ENCODE measurements around the gene PPARG. TPM values are rescaled to one million over a fixed set of nuclear protein-coding genes. Genes with fewer than 3 reads are reported as not detected.

The PPARG gene
- total and polyA plus RNA-seq, 2 of the 13 experiments (the other 11 are each of a cell fraction or from before 2014, with no cell fraction given): 13.9 to 58.3 TPM

DNA sequence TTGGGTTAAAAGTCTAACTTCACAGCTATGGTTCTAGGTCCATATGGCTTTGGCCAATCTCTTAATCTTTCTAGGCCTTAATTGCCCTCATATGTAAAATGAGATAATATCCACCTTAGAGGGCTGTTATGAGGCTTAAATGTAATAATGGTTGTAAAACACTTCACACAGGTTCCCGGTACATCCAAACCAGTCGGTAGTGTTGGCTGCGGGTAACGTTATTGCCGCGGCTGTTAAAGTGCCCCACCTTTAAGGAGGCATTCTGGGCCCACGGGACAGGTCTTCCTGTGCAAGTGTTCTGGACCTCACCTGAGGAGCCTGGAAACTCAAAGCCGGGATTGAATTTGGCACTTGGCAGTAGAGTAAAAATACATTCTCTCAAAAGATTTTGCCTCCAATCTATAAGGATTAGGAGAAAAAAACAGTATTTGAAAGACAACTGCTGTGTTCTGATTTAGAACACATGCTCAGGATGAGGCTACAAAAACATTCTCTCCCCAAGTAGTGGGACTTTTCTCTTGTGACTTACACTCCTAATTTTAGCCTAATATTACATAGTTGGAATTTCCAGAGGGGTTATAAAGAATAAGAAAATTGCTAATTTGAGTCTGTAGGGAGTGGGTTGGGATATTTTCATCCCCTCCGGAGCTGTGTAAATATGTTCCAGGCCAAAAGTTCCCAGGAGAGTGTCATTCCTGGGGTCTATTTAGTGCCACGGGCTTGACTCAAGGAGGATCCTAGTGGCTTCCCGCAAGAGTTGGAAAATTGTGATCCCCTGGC, 150.5 kb downstream of the PPARG start (continued):
- TF ChIP-seq, protein P1, sequence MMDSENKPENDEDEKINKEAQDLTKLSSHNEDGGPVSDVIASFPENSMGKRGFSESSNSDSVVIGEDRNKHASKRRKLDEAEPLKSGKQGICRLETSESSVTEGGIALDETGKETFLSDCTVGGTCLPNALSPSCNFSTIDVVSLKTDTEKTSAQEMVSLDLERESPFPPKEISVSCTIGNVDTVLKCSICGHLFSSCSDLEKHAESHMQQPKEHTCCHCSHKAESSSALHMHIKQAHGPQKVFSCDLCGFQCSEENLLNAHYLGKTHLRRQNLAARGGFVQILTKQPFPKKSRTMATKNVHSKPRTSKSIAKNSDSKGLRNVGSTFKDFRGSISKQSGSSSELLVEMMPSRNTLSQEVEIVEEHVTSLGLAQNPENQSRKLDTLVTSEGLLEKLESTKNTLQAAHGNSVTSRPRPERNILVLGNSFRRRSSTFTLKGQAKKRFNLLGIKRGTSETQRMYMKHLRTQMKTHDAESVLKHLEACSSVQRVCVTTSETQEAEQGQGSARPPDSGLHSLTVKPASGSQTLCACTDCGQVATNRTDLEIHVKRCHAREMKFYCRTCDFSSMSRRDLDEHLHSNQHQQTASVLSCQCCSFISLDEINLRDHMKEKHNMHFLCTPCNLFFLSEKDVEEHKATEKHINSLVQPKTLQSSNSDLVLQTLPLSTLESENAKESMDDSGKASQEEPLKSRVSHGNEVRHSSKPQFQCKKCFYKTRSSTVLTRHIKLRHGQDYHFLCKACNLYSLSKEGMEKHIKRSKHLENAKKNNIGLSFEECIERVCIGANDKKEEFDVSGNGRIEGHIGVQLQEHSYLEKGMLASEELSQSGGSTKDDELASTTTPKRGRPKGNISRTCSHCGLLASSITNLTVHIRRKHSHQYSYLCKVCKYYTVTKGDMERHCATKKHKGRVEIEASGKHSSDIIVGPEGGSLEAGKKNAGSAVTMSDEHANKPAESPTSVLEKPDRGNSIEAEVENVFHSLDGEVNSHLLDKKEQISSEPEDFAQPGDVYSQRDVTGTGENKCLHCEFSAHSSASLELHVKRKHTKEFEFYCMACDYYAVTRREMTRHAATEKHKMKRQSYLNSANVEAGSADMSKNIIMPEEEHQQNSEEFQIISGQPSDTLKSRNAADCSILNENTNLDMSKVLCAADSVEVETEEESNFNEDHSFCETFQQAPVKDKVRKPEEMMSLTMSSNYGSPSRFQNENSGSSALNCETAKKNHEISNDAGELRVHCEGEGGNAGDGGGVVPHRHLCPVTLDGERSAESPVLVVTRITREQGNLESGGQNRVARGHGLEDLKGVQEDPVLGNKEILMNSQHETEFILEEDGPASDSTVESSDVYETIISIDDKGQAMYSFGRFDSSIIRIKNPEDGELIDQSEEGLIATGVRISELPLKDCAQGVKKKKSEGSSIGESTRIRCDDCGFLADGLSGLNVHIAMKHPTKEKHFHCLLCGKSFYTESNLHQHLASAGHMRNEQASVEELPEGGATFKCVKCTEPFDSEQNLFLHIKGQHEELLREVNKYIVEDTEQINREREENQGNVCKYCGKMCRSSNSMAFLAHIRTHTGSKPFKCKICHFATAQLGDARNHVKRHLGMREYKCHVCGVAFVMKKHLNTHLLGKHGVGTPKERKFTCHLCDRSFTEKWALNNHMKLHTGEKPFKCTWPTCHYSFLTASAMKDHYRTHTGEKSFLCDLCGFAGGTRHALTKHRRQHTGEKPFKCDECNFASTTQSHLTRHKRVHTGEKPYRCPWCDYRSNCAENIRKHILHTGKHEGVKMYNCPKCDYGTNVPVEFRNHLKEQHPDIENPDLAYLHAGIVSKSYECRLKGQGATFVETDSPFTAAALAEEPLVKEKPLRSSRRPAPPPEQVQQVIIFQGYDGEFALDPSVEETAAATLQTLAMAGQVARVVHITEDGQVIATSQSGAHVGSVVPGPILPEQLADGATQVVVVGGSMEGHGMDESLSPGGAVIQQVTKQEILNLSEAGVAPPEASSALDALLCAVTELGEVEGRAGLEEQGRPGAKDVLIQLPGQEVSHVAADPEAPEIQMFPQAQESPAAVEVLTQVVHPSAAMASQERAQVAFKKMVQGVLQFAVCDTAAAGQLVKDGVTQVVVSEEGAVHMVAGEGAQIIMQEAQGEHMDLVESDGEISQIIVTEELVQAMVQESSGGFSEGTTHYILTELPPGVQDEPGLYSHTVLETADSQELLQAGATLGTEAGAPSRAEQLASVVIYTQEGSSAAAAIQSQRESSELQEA (CRISPR knock-in tag; IDR thresholded peaks at IDR 0.05; ENCODE audit: not compliant biosample characterization): no peak
- TF ChIP-seq GATA4 (IDR thresholded peaks at IDR 0.05; ENCODE audit: borderline replicate concordance, low read depth) (no peak), TMF1 (CRISPR knock-in tag; IDR thresholded peaks at IDR 0.05; ENCODE audit: low read depth) (no peak), TCF12 (IDR thresholded peaks at IDR 0.05) (no peak), TCF12 (CRISPR knock-in tag; IDR thresholded peaks at IDR 0.05) (no peak), GATAD2A (CRISPR knock-in tag; IDR thresholded peaks at IDR 0.05) (no peak), ZSCAN30 (CRISPR knock-in tag; IDR thresholded peaks at IDR 0.05) (no peak)

All from HepG2 (cell line).